H1 (cell line): ENCODE results near the gene ABI3BP. TPM values are rescaled to one million over a fixed set of nuclear protein-coding genes. Genes with fewer than 3 reads are reported as not detected.

ENCODE experiments used
- CTCF ChIA-PET: fragments of 300-600 bp; sonication (Branson Sonifier 250); formaldehyde crosslinking; loops from one replicate; lab custom pipeline; 2021; ENCODE audit not compliant: partially characterized antibody; lab: Charles Lee
- POLR2A ChIA-PET: fragments of 300-600 bp; sonication (Branson Sonifier 250); formaldehyde crosslinking; loops from one replicate; lab custom pipeline; 2021; ENCODE audit warnings: inconsistent platforms; ENCODE audit not compliant: partially characterized antibody; lab: Charles Lee
- DNase-seq, 2 experiments: peaks; one replicate each; pipeline versions ENCODE4 v3.0.0 to v3.0.0-alpha.2; 2010 to 2022; ENCODE audit warnings: low spot score in 2 of 2, low read depth in 1 of 2, mixed read lengths in 1 of 2
- FAIRE-seq: peaks from 2 replicates; lab custom pipeline; 2011; peaks lifted over from hg19 to GRCh38; lab: Jason Lieb, UNC
- H2AFZ ChIP-seq: 2 replicates; pipeline ENCODE4 v1.8.1; 2012; ENCODE audit warnings: low read length, inconsistent platforms
- H2AK5ac ChIP-seq: 2 replicates; pipeline ENCODE4 v1.6.1; 2013; ENCODE audit warnings: low read depth, low read length
- H2BK120ac ChIP-seq: replicated peaks from 2 replicates; pipeline ENCODE3; 2013; ENCODE audit warnings: low read depth, low read length, inconsistent platforms
- H2BK12ac ChIP-seq: 2 replicates; pipeline ENCODE4 v1.6.1; 2013; ENCODE audit warnings: low read depth, low read length
- H2BK15ac ChIP-seq: 2 replicates; pipeline ENCODE4 v1.6.1; 2013; ENCODE audit warnings: low read length
- H2BK20ac ChIP-seq: 2 replicates; pipeline ENCODE4 v1.6.1; 2013; ENCODE audit warnings: low read length
- H2BK5ac ChIP-seq: 2 replicates; pipeline ENCODE4 v1.6.1; 2013; ENCODE audit warnings: low read depth, low read length
- H3K14ac ChIP-seq: 2 replicates; pipeline ENCODE4 v1.6.1; 2013; ENCODE audit warnings: inconsistent platforms; ENCODE audit not compliant: insufficient read length
- H3K18ac ChIP-seq: 2 replicates; pipeline ENCODE4 v1.6.1; 2013; ENCODE audit warnings: low read length; ENCODE audit errors: extremely low read depth
- H3K23ac ChIP-seq: 2 replicates; pipeline ENCODE4 v1.6.1; 2013; ENCODE audit warnings: inconsistent platforms; ENCODE audit not compliant: insufficient read length
- H3K23me2 ChIP-seq: 2 replicates; pipeline ENCODE4 v1.6.1; 2013; ENCODE audit warnings: low read depth, low read length
- H3K27ac ChIP-seq: 2 replicates; pipeline ENCODE4 v1.6.1; 2011; ENCODE audit warnings: low read depth, low read length, inconsistent platforms
- H3K27me3 ChIP-seq, 4 experiments: replicated peaks in 1 of 4; 1 replicate in 1 of 4; 2 replicates in 3 of 4; pipeline versions ENCODE4 v1.6.1 to v1.8.1; 2011 to 2013; ENCODE audit warnings: low read length in 3 of 4, mild to moderate bottlenecking in 3 of 4, inconsistent platforms in 2 of 4, mixed read lengths in 2 of 4, moderate library complexity in 1 of 4; ENCODE audit not compliant: control insufficient read depth in 3 of 4, insufficient read depth in 3 of 4; ENCODE audit errors: extremely low read depth in 1 of 4
- H3K36me3 ChIP-seq, 4 experiments: 2 replicates each; pipeline versions ENCODE4 v1.6.1 to v1.8.1; 2011 to 2013; ENCODE audit warnings: mild to moderate bottlenecking in 4 of 4, low read length in 3 of 4, moderate library complexity in 2 of 4, control low read depth in 1 of 4, inconsistent platforms in 1 of 4; ENCODE audit not compliant: insufficient read depth in 4 of 4, control insufficient read depth in 2 of 4
- H3K4ac ChIP-seq: replicated peaks from 2 replicates; pipeline ENCODE3; 2013; ENCODE audit warnings: low read length, low read depth, mixed read lengths, inconsistent platforms; ENCODE audit not compliant: insufficient read length
- H3K4me1 ChIP-seq, 4 experiments: replicated peaks in 1 of 4; 1 replicate in 1 of 4; 2 replicates in 3 of 4; pipeline versions ENCODE4 v1.6.1 to v1.8.1; 2011 to 2013; ENCODE audit warnings: low read length in 3 of 4, inconsistent platforms in 2 of 4, mixed read lengths in 1 of 4; ENCODE audit not compliant: insufficient read depth in 4 of 4, control insufficient read depth in 3 of 4
- H3K4me2 ChIP-seq, 2 experiments: 2 replicates each; pipeline versions ENCODE4 v1.6.1 to v1.8.1; 2011 to 2013; ENCODE audit warnings: low read depth in 2 of 2, low read length in 2 of 2, control low read depth in 1 of 2, inconsistent platforms in 1 of 2, mild to moderate bottlenecking in 1 of 2; ENCODE audit not compliant: insufficient read depth in 1 of 2
- H3K4me3 ChIP-seq, 4 experiments: fragments of 200-600, 300-600 bp in 1 of 4; sonication (generic), shearing (Covaris generic), sonication (Bioruptor Twin) in 1 of 4; 2 replicates each; pipeline versions ENCODE4 v1.5.1 to v1.8.1; 2011 to 2016; ENCODE audit warnings: low read length in 4 of 4, low read depth in 3 of 4, control low read depth in 2 of 4, inconsistent platforms in 2 of 4, mild to moderate bottlenecking in 2 of 4, mixed read lengths in 1 of 4, moderate library complexity in 1 of 4; ENCODE audit not compliant: insufficient read depth in 2 of 4; ENCODE audit errors: extremely low read depth in 1 of 4
- H3K56ac ChIP-seq: replicated peaks from 2 replicates; pipeline ENCODE3; 2013; ENCODE audit warnings: low read depth, mild to moderate bottlenecking, mixed read lengths, low read length, inconsistent platforms; ENCODE audit not compliant: insufficient read length
- H3K79me1 ChIP-seq: 2 replicates; pipeline ENCODE4 v1.6.1; 2013; ENCODE audit warnings: low read depth, low read length, control low read depth
- H3K79me2 ChIP-seq, 2 experiments: 2 replicates each; pipeline versions ENCODE4 v1.6.1 to v1.8.1; 2012 to 2013; ENCODE audit warnings: low read length in 2 of 2, mild to moderate bottlenecking in 2 of 2, inconsistent platforms in 1 of 2; ENCODE audit not compliant: insufficient read depth in 2 of 2, control insufficient read depth in 1 of 2
- H3K9ac ChIP-seq, 4 experiments: replicated peaks in 1 of 4; 1 replicate in 1 of 4; 2 replicates in 3 of 4; pipeline versions ENCODE4 v1.6.1 to v1.8.1; 2011 to 2013; ENCODE audit warnings: low read depth in 3 of 4, low read length in 3 of 4, control low read depth in 2 of 4, mild to moderate bottlenecking in 2 of 4, moderate library complexity in 2 of 4, inconsistent platforms in 1 of 4; ENCODE audit errors: extremely low read depth in 1 of 4
- H3K9me3 ChIP-seq, 2 experiments: 2 replicates each; pipeline versions ENCODE4 v1.6.1 to v1.8.1; 2012 to 2013; ENCODE audit warnings: mild to moderate bottlenecking in 2 of 2, moderate library complexity in 2 of 2, control low read depth in 1 of 2, inconsistent platforms in 1 of 2, low read depth in 1 of 2, low read length in 1 of 2, mixed read lengths in 1 of 2; ENCODE audit not compliant: insufficient read depth in 2 of 2
- H4K20me1 ChIP-seq, 2 experiments: replicated peaks in 1 of 2; 2 replicates each; pipeline versions ENCODE3 to v1.8.1; 2011 to 2013; ENCODE audit warnings: inconsistent platforms in 2 of 2, low read length in 2 of 2, mild to moderate bottlenecking in 1 of 2; ENCODE audit not compliant: insufficient read depth in 2 of 2, control insufficient read depth in 1 of 2
- H4K5ac ChIP-seq: 2 replicates; pipeline ENCODE4 v1.6.1; 2013; ENCODE audit warnings: low read length, low read depth, mixed read lengths, inconsistent platforms; ENCODE audit not compliant: insufficient read length
- H4K8ac ChIP-seq: 2 replicates; pipeline ENCODE4 v1.8.0; 2013; ENCODE audit warnings: mild to moderate bottlenecking, moderate library complexity, low read length, inconsistent platforms; ENCODE audit not compliant: insufficient read depth; ENCODE audit errors: extremely low read depth
- H4K91ac ChIP-seq: replicated peaks from 2 replicates; pipeline ENCODE3; 2013; ENCODE audit warnings: low read length, mixed read lengths, inconsistent platforms; ENCODE audit not compliant: insufficient read length
- ASH2L ChIP-seq: fragments of 200-600, 300-600 bp; sonication (generic); IDR thresholded peaks from one replicate; pipeline ENCODE4 v1.7.1; 2017; ENCODE audit warnings: low read length
- BCL11A ChIP-seq, 2 experiments: IDR thresholded peaks; one replicate each; pipeline ENCODE4 v1.6.1; 2011; ENCODE audit warnings: low read depth in 2 of 2, low read length in 2 of 2, mild to moderate bottlenecking in 2 of 2
- CEBPB ChIP-seq: IDR thresholded peaks from 2 replicates; pipeline ENCODE4 v1.6.1; 2012; ENCODE audit warnings: low read depth, low read length
- CTBP2 ChIP-seq: IDR thresholded peaks from 2 replicates; pipeline ENCODE4 v1.7.0; 2011; ENCODE audit warnings: borderline replicate concordance, mild to moderate bottlenecking, moderate library complexity, mixed read lengths, low read length; ENCODE audit not compliant: insufficient read depth, insufficient read length
- E2F6 ChIP-seq: IDR thresholded peaks from 2 replicates; pipeline ENCODE4 v1.6.1; 2012; ENCODE audit warnings: inconsistent platforms
- MAX ChIP-seq: IDR thresholded peaks from 2 replicates; pipeline ENCODE4 v1.6.1; 2012; ENCODE audit warnings: inconsistent platforms
- NANOG ChIP-seq: IDR thresholded peaks from 2 replicates; pipeline ENCODE4 v1.6.1; 2011; ENCODE audit warnings: low read length, low read depth, mild to moderate bottlenecking, inconsistent platforms; ENCODE audit not compliant: insufficient read depth, poor library complexity, severe bottlenecking
- POLR2A ChIP-seq, 2 experiments: IDR thresholded peaks; 1 replicate in 1 of 2; 2 replicates in 1 of 2; pipeline ENCODE4 v1.6.1; 2011; ENCODE audit warnings: low read depth in 2 of 2, low read length in 2 of 2, mild to moderate bottlenecking in 2 of 2; ENCODE audit errors: control extremely low read depth in 1 of 2
- RBBP5 ChIP-seq: IDR thresholded peaks from 2 replicates; pipeline ENCODE4 v1.7.1; 2012; ENCODE audit warnings: low read depth, mild to moderate bottlenecking, inconsistent platforms, low read length, moderate library complexity, borderline replicate concordance
- TAF1 ChIP-seq: IDR thresholded peaks from 2 replicates; pipeline ENCODE4 v1.6.1; 2011; ENCODE audit warnings: mild to moderate bottlenecking, low read depth, low read length
- TCF12 ChIP-seq: IDR thresholded peaks from 2 replicates; pipeline ENCODE4 v1.6.1; 2011; ENCODE audit warnings: low read depth, mild to moderate bottlenecking, low read length
- WGBS, 2 experiments: shearing (Covaris generic) in 1 of 2; methylation state at CpG; one replicate each; pipeline versions ENCODE4 v1.1.6 to v1.1.7; 2013 to 2015; ENCODE audit warnings: low lambda C conversion rate in 2 of 2, mixed read lengths in 2 of 2, inconsistent platforms in 1 of 2, low coverage in 1 of 2, missing lambda C conversion rate in 1 of 2; ENCODE audit not compliant: insufficient replicate concordance in 2 of 2, insufficient coverage in 1 of 2, insufficient read length in 1 of 2; ENCODE audit errors: extremely low coverage in 1 of 2, missing lambda C conversion rate in 1 of 2; 5-methylcytosine and 5-hydroxymethylcytosine counted together
- polyA plus RNA-seq, 7 experiments: library from polyadenylated mRNA; depleted of rRNA in 3 of 7; stranded (reverse) in 5 of 7; unstranded in 2 of 7; fragments of >200 nt in 5 of 7; fragments of 200-250 nt in 2 of 7; gene quantifications; 1 replicate in 5 of 7; 2 replicates in 1 of 7; 4 replicates in 1 of 7; pipeline versions ENCODE4 v1.2.1 to v1.2.3, GENCODE V29; 2011 to 2013; ENCODE audit warnings: missing spikeins in 2 of 7, mixed read lengths in 2 of 7
- total RNA-seq: library from RNA; stranded (reverse); fragmentation: NEBNext Ultra II Directional; extraction: Animal tissue kit (Norgen Biotek cat#: 25700); gene quantifications from 2 replicates; pipeline ENCODE4 v1.2.1, GENCODE V29; 2021

ABI3BP gene
- total and polyA plus RNA-seq, 2 of the 8 experiments (the other 6 are each of a cell fraction or from before 2014, with no cell fraction given) = 0.08 to 0.32 TPM

DNA sequence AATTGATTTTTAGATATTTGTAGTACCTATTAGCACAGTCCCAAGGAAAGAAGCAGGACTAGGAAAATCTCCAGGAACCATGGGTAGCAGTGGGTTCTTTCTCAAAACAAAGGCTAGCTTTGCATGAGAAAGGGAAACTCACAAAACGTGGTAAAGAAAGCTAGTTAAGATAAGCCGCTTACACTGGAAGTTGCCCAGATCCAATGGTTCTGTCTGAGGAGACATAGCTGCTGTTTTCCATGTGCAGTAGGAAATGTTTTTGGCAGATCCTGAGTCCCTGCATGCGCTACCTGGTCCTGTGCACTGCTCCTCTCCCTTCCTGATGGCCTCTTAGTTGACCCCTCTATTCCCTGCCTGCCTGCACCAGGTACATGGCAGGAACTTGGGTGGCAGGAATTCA is 223.5 kb downstream of the ABI3BP start:
- Histone ChIP-seq H2AK5ac (no peak overlapping the region), H3K9me3 (no peaks in the 10 kb centered on the region), H2BK12ac (peak overlapping the region; percentile 77; the same call in 1 of the 2 replicates), H4K91ac (no peak overlapping the region), H3K18ac (peak overlapping the region; percentile 95), H3K36me3 (no peaks in the 10 kb centered on the region), H2BK5ac (0 out of 2 replicates have a peak overlapping the region, but pooled peaks have one; percentile 53), H3K23ac (no peak overlapping the region), H3K4me3 (peak overlapping the region in 2 of 4 experiments; percentile 7 to 14; a peak in 2 of 8 replicates), H3K4me2 (peak overlapping the region; percentile 43 to 70; a peak in 3 of 4 replicates), H3K27ac (no peak overlapping the region), H3K4me1 (peaks cover 0 to 7% (median 2%) of the 10 kb centered on the region in 4 experiments; a peak in 2 of 7 replicates), H4K20me1 (no peaks in the 10 kb centered on the region), H3K9ac (no peak overlapping the region; a peak in 1 of 7 replicates), H3K56ac (no peak overlapping the region), H2BK20ac (peak overlapping the region; percentile 97; the same call in 1 of the 2 replicates), H3K27me3 (no peaks in the 10 kb centered on the region), H3K79me2 (no peaks in the 10 kb centered on the region), H3K79me1 (no peaks in the 10 kb centered on the region), H3K23me2 (no peaks in the 10 kb centered on the region), H2AFZ (peak overlapping the region; percentile 90), H4K8ac (no peak overlapping the region), H3K4ac (no peak overlapping the region), H2BK120ac (peak overlapping the region; percentile 30), H2BK15ac (no peak overlapping the region), H3K14ac (no peak overlapping the region), H4K5ac (no peak overlapping the region)
- CTCF ChIA-PET = interaction anchor here (1.2 to 5.1 kb wide), 5 partner anchors 8 to 307 kb away, joined by 3 to 33 read pairs (median 3); no protein-coding TSS in a partner anchor
- 27% methylated on average over 3 of the region's 3 CpGs; no CpG with 5 or more reads in 1 of the 2 experiments for WGBS, 2 experiments
- POLR2A ChIA-PET = interaction anchor here (0.6 to 3.3 kb wide), 5 partner anchors 9 to 61 kb away, joined by 3 to 12 read pairs (median 3); partner anchors contain the start of gene TFG
- FAIRE-seq = peak; percentile 86
- peak in 1 of 2 experiments; percentile 52 for DNase-seq
- peak in 1 of 2 experiments; percentile 10 for TF ChIP-seq BCL11A (IDR thresholded peaks at IDR 0.05; ENCODE audit: low read depth in 2 of 2, low read length in 2 of 2)
- no peak for TF ChIP-seq TCF12
- TF ChIP-seq POLR2A (IDR thresholded peaks at IDR 0.05; ENCODE audit: control extremely low read depth in 1 of 2, low read depth in 2 of 2, low read length in 2 of 2) = no peak
- TF ChIP-seq NANOG = no peak
- no peak for TF ChIP-seq RBBP5
- peak; percentile 26 for TF ChIP-seq ASH2L
- TF ChIP-seq MAX = peak; percentile 24; the same call in 1 of the 2 replicates
- no peak for TF ChIP-seq CEBPB
- 0 out of 2 replicates have a peak, but pooled peaks have one; percentile 20 for TF ChIP-seq TAF1
- TF ChIP-seq E2F6 = no peak
- TF ChIP-seq CTBP2 = no peak
